ENCODE data around the gene QRICH1. TPM values are rescaled to one million over a fixed set of nuclear protein-coding genes. Genes with fewer than 3 reads are reported as not detected.

Gene QRICH1
- total RNA-seq, 1 donor from 2014 or later: 123 TPM

DNA sequence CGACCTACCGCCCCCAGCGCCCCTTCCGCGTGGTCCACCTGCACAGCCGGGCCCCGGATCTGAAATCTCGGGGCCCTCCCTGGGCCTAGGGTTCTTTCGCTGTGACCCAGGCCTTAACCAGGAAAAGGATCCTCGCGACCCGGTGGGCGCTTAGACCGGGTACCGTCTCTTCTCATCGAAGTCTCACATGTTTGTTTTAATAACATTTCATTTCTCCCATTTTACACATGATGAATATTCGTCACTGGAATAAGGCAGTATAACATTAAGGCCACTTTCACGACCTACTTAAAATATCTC lies 75.2 kb downstream of the QRICH1 start:
- no peak for DNase-seq (ENCODE audit: extremely low spot score, unreplicated experiment)
- H3K4me1 Mint-ChIP-seq (ENCODE audit: unreplicated experiment): peaks cover 11% of the 10 kb centered on the region
- no peaks in the 10 kb centered on the region for H3K9me3 Mint-ChIP-seq
- peak overlapping the region; percentile 94 for H3K27ac Mint-ChIP-seq
- peak overlapping the region; percentile 92 for H3K4me3 Mint-ChIP-seq
- H3K27me3 Mint-ChIP-seq: no peaks in the 10 kb centered on the region
- TF ChIP-seq, protein P1, sequence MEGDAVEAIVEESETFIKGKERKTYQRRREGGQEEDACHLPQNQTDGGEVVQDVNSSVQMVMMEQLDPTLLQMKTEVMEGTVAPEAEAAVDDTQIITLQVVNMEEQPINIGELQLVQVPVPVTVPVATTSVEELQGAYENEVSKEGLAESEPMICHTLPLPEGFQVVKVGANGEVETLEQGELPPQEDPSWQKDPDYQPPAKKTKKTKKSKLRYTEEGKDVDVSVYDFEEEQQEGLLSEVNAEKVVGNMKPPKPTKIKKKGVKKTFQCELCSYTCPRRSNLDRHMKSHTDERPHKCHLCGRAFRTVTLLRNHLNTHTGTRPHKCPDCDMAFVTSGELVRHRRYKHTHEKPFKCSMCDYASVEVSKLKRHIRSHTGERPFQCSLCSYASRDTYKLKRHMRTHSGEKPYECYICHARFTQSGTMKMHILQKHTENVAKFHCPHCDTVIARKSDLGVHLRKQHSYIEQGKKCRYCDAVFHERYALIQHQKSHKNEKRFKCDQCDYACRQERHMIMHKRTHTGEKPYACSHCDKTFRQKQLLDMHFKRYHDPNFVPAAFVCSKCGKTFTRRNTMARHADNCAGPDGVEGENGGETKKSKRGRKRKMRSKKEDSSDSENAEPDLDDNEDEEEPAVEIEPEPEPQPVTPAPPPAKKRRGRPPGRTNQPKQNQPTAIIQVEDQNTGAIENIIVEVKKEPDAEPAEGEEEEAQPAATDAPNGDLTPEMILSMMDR (conservative IDR thresholded peaks at IDR 0.05): no peak
- H3K36me3 Mint-ChIP-seq: peaks cover 10% of the 10 kb centered on the region

- H3K27me3 Mint-ChIP-seq: no peaks in the 10 kb centered on the region
- peaks cover 9% of the 10 kb centered on the region for H3K36me3 Mint-ChIP-seq
- TF ChIP-seq, protein P1 (conservative IDR thresholded peaks at IDR 0.05): no peak
- peak within 1 kb of the TSS; percentile 94 for H3K27ac Mint-ChIP-seq
- peak within 1 kb of the TSS; percentile 96 for H3K4me3 Mint-ChIP-seq
- H3K4me1 Mint-ChIP-seq (ENCODE audit: unreplicated experiment): peaks cover 8% of the 10 kb centered on the region
- DNase-seq (ENCODE audit: extremely low spot score, unreplicated experiment): no peak
- no peaks in the 10 kb centered on the region for H3K9me3 Mint-ChIP-seq
These were observed 75.7 kb downstream of the QRICH1 start, which contains the start of gene DALRD3 for GRCh38 chr3:49017971-49018706. TSS of gene DALRD3 (minus strand) at chr3:49018580. CDS start at chr3:49018564, 16 bp downstream.

DNA sequence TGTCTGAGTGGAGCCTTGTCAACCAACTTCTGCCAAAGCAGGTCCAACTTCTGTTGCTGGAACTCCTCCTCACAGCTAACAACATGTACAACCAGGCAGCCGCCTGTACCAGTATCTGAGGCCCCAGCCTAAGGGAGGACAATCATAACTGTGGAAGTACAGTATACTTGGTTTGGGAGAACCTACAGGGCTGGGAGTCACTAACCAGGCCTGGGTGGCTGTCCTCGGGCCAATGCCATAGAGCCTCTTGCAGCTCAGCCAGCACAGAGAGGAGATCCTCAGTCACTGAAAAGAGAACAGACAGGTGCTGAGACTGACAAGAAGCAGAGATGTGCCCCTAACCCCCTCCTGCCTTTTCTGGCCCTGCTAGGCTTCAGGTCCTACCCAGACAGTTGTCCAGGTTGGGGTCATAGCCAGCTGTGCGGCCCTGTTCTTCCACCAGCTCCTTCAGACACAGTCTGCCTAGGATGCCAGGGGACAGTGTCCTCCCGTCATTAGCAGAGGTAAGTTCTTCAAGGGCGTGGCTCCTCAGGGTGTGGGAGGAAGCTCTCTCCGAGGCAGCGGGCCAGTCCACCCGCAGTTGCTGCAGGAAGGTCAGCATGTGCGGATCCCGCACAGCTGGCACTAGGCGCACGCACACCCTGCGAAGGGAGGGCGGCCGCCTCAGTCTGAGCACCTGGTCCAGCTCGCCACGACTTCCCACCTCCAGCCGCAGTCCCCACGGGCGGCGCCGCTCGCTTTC lies 76.5 kb downstream of the QRICH1 start:
- Mint-ChIP-seq H3K9me3 (no peaks in the 10 kb centered on the region), H3K4me3 (peak overlapping the region; percentile 92), H3K27ac (peak overlapping the region; percentile 88), H3K4me1 (ENCODE audit: unreplicated experiment) (peaks cover 4% of the 10 kb centered on the region), H3K27me3 (no peaks in the 10 kb centered on the region), H3K36me3 (peaks cover 6% of the 10 kb centered on the region)
- no peak for DNase-seq (ENCODE audit: extremely low spot score, unreplicated experiment)
- TF ChIP-seq, protein P1 (conservative IDR thresholded peaks at IDR 0.05): no peak

DNA sequence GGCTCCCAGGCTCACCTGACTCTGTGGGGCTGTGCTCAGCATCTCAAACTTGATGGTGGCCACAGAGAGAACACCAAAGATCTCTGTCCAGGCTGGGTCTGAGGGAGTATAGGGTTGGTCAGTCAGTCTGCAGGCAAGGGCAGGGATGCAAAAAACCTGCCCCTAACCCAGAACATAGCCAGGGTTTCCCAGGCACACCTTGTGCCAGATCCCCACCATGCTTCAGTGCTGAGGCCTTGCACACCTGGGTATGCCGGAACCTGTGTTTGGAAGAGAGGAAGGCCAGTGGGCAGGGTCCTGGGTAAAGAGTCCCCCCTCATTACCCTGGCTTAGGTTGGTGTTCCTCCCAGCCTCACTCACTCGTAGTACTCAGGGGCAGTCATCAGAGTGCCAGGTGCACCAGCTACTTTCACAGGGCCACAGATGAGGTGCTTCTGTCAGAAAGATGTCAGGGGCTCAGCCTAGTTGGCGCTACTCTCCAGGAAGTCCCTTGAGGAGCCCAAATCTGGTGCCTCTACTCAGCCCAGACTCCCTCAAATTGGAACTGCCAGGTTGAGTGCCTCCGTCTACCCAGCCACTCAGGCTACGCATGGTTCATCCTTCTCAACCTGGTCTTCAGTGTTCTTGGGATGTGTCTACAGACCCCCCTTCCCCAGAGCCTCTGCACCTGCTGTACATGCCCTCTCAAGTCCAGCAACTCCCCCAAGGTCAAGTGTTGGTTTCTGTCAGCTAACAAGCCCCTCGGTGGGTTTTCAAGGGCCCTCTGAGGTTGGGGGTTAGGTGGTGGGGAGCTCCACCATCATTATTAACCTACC lies 77.2 kb downstream of the QRICH1 start:
- Mint-ChIP-seq H3K36me3 (peaks cover 6% of the 10 kb centered on the region), H3K27me3 (no peaks in the 10 kb centered on the region), H3K4me3 (peak overlapping the region; percentile 92), H3K4me1 (ENCODE audit: unreplicated experiment) (peaks cover 4% of the 10 kb centered on the region), H3K9me3 (no peaks in the 10 kb centered on the region), H3K27ac (peak overlapping the region; percentile 88)
- no peak for DNase-seq (ENCODE audit: extremely low spot score, unreplicated experiment)
- TF ChIP-seq, protein P1 (conservative IDR thresholded peaks at IDR 0.05): no peak

GRCh38 chr3:49015765-49016164 lies 78.1 kb downstream of the QRICH1 start:
- Mint-ChIP-seq H3K36me3 (peaks cover 6% of the 10 kb centered on the region), H3K27ac (peak overlapping the region; percentile 62), H3K4me1 (ENCODE audit: unreplicated experiment) (peaks cover 4% of the 10 kb centered on the region), H3K4me3 (peak overlapping the region; percentile 68), H3K27me3 (no peaks in the 10 kb centered on the region), H3K9me3 (no peaks in the 10 kb centered on the region)
- TF ChIP-seq, protein P1 (conservative IDR thresholded peaks at IDR 0.05): no peak
- no peak for DNase-seq (ENCODE audit: extremely low spot score, unreplicated experiment)

Data from type B pancreatic cell (in vitro differentiated cells).